Umbilical cord (tissue), 2 donors: ENCODE measurements around the gene DSG4. TPM values are rescaled to one million over a fixed set of nuclear protein-coding genes. Genes with fewer than 3 reads are reported as not detected.

Experiments
- DNase-seq: peaks from one replicate; pipeline ENCODE4 v3.0.0-alpha.2; 2015; ENCODE audit warnings: low spot score
- total RNA-seq: library from RNA; depleted of rRNA; stranded (reverse); fragments of >200 nt; gene quantifications from one replicate; pipeline ENCODE4 v1.2.3, GENCODE V29; 2014; ENCODE audit warnings: low replicate concordance; ENCODE audit not compliant: insufficient read depth

The DSG4 gene
- total RNA-seq, 1 donor from 2014 or later: 0.24 TPM

GRCh38 chr18:31445908-31446307 lies 69.3 kb downstream of the DSG4 start:
- DNase-seq: no peak

GRCh38 chr18:31446854-31447253 lies 70.3 kb downstream of the DSG4 start:
- DNase-seq: no peak

GRCh38 chr18:31447530-31448191 lies 71.1 kb downstream of the DSG4 start, which contains the start of gene DSG3:
Gene DSG3, plus strand, starts transcription at chr18:31447741. Its CDS starts 137 bp downstream, at chr18:31447878.
- peak; percentile 52 for DNase-seq

- no peak for DNase-seq
Observed at GRCh38 chr18:31450409-31450808, 73.8 kb downstream of the DSG4 start.

DNA sequence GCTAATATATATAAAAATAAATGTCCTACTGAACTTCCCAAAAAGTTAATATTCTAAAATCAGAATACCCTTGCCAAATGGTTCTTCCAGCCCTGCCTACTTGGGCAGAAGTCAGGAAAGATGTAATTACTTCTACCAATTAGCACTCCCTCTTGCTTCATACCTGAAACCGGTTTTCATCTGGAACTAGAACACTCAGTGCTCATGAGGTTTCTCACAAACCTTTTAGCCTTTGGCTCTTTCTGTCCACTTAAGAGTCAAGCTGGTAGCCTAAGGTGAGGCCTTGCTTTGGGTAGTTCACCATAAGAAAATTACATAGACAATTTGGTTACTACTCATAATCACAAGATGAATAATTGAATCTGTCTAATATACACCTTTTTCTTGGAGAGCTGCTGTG lies 75.0 kb downstream of the DSG4 start:
- DNase-seq: no peak

- peak; percentile 52 for DNase-seq
Observed at GRCh38 chr18:31454066-31454708, 77.6 kb downstream of the DSG4 start.

Other genes with a start within 250 kb of the DSG4 start
- gene DSC1, start 213.9 kb upstream of the DSG4 start, total RNA-seq: 19.3 TPM
- 26.5 TPM for gene DSG1, start 58.6 kb upstream of the DSG4 start, total RNA-seq
- 34.7 TPM for gene DSG3, start 71.0 kb downstream of the DSG4 start, total RNA-seq
- 48.2 TPM for gene DSG2, start 121.4 kb downstream of the DSG4 start, total RNA-seq
- 15.6 TPM for gene TTR, start 215.1 kb downstream of the DSG4 start, total RNA-seq